GM12892 (cell line): ENCODE measurements around the gene ITPR1.

Experiments used
- POLR2A ChIP-seq: IDR thresholded peaks from 2 replicates; pipeline ENCODE4 v1.6.1; 2011; ENCODE audit warnings: low read depth, low read length, control low read depth
- POLR2AphosphoS5 ChIP-seq: IDR thresholded peaks from 2 replicates; pipeline ENCODE4 v1.6.1; 2011; ENCODE audit warnings: low read depth, low read length, control low read depth
- TAF1 ChIP-seq: IDR thresholded peaks from 2 replicates; pipeline ENCODE4 v1.6.1; 2011; ENCODE audit warnings: low read depth, mild to moderate bottlenecking, control low read depth, low read length, borderline replicate concordance

DNA sequence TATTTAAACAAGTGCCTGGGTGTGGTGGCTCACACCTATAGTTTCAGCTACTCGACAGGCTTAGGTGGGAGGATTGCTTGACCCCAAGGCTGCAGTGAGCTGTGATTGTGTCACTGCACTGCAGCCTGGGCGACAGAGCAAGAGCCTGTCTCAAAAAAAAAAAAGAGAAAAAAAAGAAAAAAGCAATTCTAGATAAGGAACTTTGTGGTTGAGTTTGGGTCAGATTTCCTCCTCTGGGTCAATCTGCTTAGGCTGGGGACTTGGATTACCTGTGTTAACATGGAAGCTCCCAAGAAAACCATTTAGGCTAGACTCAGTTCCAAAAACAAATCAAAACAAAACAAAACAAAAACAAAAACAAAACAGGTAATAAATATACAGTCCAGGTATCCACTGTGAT lies 50.0 kb downstream of the ITPR1 start:
- TF ChIP-seq POLR2AphosphoS5 (no peak), POLR2A (no peak), TAF1 (no peak)
